Ascending aorta (tissue), 2 donors: ENCODE results near the gene ARHGEF12. TPM values are rescaled to one million over a fixed set of nuclear protein-coding genes. Genes with fewer than 3 reads are reported as not detected.

ENCODE experiments used
- DNase-seq, 2 donors: peaks; one replicate each; pipeline ENCODE4 v3.0.0-alpha.2; 2019; ENCODE audit warnings: low spot score in 2 of 2
- H3K27ac ChIP-seq, 2 donors: fragments of 200-600 bp; sonication (generic); one replicate each; pipeline ENCODE4 v1.5.1; 2016 to 2017; ENCODE audit warnings: mild to moderate bottlenecking in 1 of 2
- H3K27me3 ChIP-seq: fragments of 200-600 bp; sonication (generic); one replicate; pipeline ENCODE4 v1.5.1; 2017
- H3K36me3 ChIP-seq, 2 donors: fragments of 200-600 bp; sonication (generic); one replicate each; pipeline ENCODE4 v1.5.1; 2016
- H3K4me1 ChIP-seq, 2 donors: fragments of 200-600 bp; sonication (generic); one replicate each; pipeline ENCODE4 v1.5.1; 2016 to 2017; ENCODE audit warnings: mild to moderate bottlenecking in 1 of 2
- H3K4me3 ChIP-seq, 2 donors: fragments of 200-600 bp; sonication (generic); one replicate each; pipeline ENCODE4 v1.5.1; 2016 to 2017; ENCODE audit warnings: mild to moderate bottlenecking in 1 of 2
- H3K9me3 ChIP-seq, 2 donors: fragments of 200-600 bp; sonication (generic); one replicate each; pipeline ENCODE4 v1.5.1; 2016
- CTCF ChIP-seq, 3 experiments: fragments of 200-600 bp in 2 of 3; fragments of 450-650 bp in 1 of 3; sonication (generic) in 2 of 3; IDR thresholded peaks; one replicate each; pipeline ENCODE4 v1.5.1; 2016 to 2019; ENCODE audit warnings: antibody characterized with exemption in 3 of 3, mild to moderate bottlenecking in 1 of 3, moderate library complexity in 1 of 3
- intact Hi-C: fragments of 100-400 bp; cut with DNase I; formaldehyde crosslinking; loops from one replicate; pipeline ENCODE4 v1.15.1; 2023
- total RNA-seq: library from RNA; depleted of rRNA; stranded (reverse); fragments of >200 nt; gene quantifications from one replicate; pipeline ENCODE4 v1.1.0, GENCODE V29; 2016

ARHGEF12 gene
- total RNA-seq: 65.9 TPM

- peak; percentile 14 to 35 (median 25) for TF ChIP-seq CTCF (IDR thresholded peaks at IDR 0.05)
- Histone ChIP-seq H3K9me3 (no peaks in the 10 kb centered on the region), H3K4me1 (peaks cover 16 to 41% of the 10 kb centered on the region in 2 donors), H3K27ac (peak within 1 kb of the TSS; percentile 99 to 100), H3K36me3 (no peaks in the 10 kb centered on the region), H3K27me3 (no peaks in the 10 kb centered on the region), H3K4me3 (peak within 1 kb of the TSS; percentile 88 to 91)
- DNase-seq: peak; percentile 76 to 97
- intact Hi-C loops: loop anchor here (1.0 to 2.0 kb wide), 2 partner anchors 11 to 97 kb away; partner anchors contain the start of gene TLCD5
Measured at GRCh38 chr11:120335908-120336640, at the start of gene ARHGEF12. ARHGEF12 (plus strand) TSS chr11:120336413; CDS start chr11:120337244, 831 bp downstream.

GRCh38 chr11:120288021-120288420 is 48.2 kb upstream of the ARHGEF12 start:
- no peaks in the 10 kb centered on the region for H3K27me3 ChIP-seq
- H3K27ac ChIP-seq: no peak overlapping the region
- intact Hi-C loops: no loop called here
- H3K4me1 ChIP-seq: no peaks in the 10 kb centered on the region
- no peaks in the 10 kb centered on the region for H3K36me3 ChIP-seq
- TF ChIP-seq CTCF (IDR thresholded peaks at IDR 0.05): no peak
- no peaks in the 10 kb centered on the region for H3K9me3 ChIP-seq
- no peak for DNase-seq
- H3K4me3 ChIP-seq: no peak overlapping the region

- no peak for TF ChIP-seq CTCF (IDR thresholded peaks at IDR 0.05)
Measured at GRCh38 chr11:120289426-120289825, 46.8 kb upstream of the ARHGEF12 start.

GRCh38 chr11:120290956-120291355 is 45.3 kb upstream of the ARHGEF12 start:
- Histone ChIP-seq H3K4me1 (no peaks in the 10 kb centered on the region), H3K36me3 (no peaks in the 10 kb centered on the region), H3K27ac (no peak overlapping the region), H3K27me3 (no peaks in the 10 kb centered on the region), H3K9me3 (no peaks in the 10 kb centered on the region), H3K4me3 (no peak overlapping the region)
- intact Hi-C loops: no loop called here
- TF ChIP-seq CTCF (IDR thresholded peaks at IDR 0.05): no peak
- DNase-seq: no peak

More at GRCh38 chr11:120289426-120289825, 46.8 kb upstream of the ARHGEF12 start:
- no peak overlapping the region for H3K4me3 ChIP-seq
- no peak overlapping the region for H3K27ac ChIP-seq
- no peaks in the 10 kb centered on the region for H3K9me3 ChIP-seq
- H3K36me3 ChIP-seq: no peaks in the 10 kb centered on the region
- H3K27me3 ChIP-seq: no peaks in the 10 kb centered on the region
- H3K4me1 ChIP-seq: no peaks in the 10 kb centered on the region
- no peak for DNase-seq
- intact Hi-C loops: no loop called here

GRCh38 chr11:120293038-120293800 is 43.0 kb upstream of the ARHGEF12 start:
- no peak overlapping the region for H3K4me3 ChIP-seq
- no peak for DNase-seq
- H3K4me1 ChIP-seq: no peaks in the 10 kb centered on the region
- no peaks in the 10 kb centered on the region for H3K9me3 ChIP-seq
- no peaks in the 10 kb centered on the region for H3K27me3 ChIP-seq
- H3K27ac ChIP-seq: no peak overlapping the region
- intact Hi-C loops: no loop called here
- H3K36me3 ChIP-seq: no peaks in the 10 kb centered on the region
- TF ChIP-seq CTCF (IDR thresholded peaks at IDR 0.05): no peak
